HG03432 (cell line): Measurements from ENCODE around the gene USP26.
"Not testable (repeated sequence)": the region's sequence is repeated elsewhere in the genome, so short reads cannot be mapped to it uniquely, and the experiment has no call there.

ENCODE experiments used
- ATAC-seq: cut with Tn5 transposase; IDR thresholded peaks from one replicate; pipeline ENCODE4 v1.9.1; 2021; ENCODE audit warnings: mild to moderate bottlenecking, moderate library complexity; ENCODE audit not compliant: unreplicated experiment

The USP26 gene

DNA sequence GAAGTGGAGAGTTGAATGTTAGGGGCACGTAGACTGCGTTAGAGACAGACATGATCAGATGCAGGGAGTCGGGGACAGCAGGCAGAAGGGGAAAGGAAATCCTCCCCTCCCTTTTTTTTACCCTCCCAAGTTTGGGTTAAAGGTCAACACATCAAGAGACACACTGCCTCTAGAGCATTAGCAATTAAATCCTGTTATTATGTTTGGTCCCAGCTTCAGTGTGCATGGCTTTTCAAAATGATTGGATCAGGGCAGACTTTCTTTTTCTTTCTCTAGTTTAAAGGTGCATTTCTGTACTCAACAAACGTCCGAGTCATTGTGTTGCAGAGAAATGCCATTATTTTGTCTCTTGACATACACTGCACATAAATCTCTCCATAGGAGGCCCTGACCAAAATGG is 63.9 kb downstream of the USP26 start:
- ATAC-seq: no peak

GRCh38 chrX:133018229-133018628 is 78.7 kb downstream of the USP26 start:
- ATAC-seq: no peak

DNA sequence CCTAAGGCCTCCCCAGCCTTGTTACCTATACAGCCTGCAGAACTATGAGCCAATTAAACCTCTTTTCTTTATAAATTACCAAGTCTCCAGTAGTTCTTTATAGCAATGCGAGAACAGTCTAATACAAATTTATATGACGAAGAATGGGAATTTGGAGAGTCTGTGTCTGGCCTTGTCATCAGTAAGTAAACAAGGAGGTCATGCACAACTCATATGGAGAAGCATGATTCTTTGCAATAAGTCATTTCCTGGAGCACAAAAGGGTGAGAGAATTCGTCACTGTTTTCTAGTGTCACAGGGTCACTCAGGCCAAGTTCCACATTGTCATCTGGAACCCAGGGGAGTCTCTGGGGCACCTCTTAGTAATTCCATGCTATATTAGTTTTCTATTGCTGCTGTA is 89.5 kb downstream of the USP26 start:
- no peak for ATAC-seq

DNA sequence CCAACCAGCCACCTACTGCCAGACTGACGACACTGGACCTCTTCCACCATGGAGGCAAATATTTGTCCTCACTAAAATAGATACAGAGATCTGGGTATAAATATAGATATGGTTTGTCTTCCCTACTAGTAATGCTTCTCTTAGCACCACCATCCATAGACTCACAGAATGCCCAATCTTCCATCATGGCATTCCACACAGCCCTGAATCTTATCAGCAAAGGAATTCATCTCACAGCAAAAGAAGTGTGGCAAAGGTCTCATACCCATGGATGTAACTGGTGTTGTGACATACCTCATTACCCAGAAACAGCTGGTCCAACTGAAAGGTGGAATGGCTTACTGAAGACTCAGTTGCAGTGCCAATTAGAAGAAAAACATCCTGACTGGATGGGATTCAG is 91.3 kb downstream of the USP26 start:
- ATAC-seq: no peak

DNA sequence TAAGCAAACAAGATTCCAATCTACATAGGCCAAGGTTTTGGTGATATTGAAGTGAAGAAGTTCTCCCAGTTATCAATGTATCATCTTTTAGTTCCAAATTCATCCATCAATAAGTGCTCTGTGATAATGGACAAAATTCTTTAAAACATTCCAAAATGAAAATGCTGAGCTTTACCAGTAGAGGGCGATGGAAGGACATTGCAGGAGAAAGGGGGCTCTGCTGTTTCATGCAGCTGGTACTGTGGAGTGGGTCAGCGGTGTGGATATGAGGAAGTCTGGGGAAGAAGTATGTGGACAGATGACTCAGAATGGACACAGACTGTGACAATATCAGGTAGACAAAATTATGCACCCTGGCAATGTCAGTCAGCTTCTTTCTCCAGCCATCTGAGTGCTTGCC is 91.9 kb downstream of the USP26 start:
- no peak for ATAC-seq

GRCh38 chrX:132999209-132999608 is 97.7 kb downstream of the USP26 start:
- no peak for ATAC-seq

DNA sequence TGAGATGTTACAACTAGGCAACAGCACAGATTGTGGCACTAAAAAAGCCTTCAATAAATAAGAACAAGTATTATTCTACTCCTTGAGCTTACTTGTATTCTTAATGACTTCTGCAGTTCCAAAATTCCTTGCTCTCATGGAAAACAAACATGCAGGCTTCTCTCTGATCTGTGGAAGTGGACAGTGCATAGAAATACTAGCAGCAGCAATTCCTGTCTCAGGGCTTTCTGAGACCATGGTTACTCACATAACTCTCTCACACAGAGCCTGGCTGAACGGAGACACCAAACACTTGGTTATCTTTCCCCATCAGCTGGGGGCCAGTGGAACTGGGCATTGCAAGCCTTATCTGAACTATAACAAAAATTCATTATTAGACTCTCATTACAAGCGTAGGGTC is 106.1 kb downstream of the USP26 start:
- no peak for ATAC-seq

DNA sequence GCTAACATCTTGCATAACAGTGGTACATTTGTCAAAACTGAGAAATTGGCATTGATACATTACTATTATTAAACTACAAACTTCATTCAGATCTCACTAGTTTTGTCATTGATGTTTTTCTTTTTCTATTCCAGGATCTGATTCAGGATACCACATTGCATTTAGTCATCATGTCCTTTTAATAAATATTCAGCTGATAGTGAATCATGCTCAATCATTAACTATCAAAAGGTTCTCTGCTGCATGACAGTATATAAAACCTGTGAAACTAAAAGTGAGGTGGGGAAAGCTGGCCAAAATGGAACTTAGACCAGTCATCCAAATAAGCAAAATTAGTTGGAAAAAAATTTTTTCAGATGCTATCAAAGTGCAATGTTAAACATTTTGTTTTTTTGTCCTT is 110.4 kb downstream of the USP26 start:
- no peak for ATAC-seq

DNA sequence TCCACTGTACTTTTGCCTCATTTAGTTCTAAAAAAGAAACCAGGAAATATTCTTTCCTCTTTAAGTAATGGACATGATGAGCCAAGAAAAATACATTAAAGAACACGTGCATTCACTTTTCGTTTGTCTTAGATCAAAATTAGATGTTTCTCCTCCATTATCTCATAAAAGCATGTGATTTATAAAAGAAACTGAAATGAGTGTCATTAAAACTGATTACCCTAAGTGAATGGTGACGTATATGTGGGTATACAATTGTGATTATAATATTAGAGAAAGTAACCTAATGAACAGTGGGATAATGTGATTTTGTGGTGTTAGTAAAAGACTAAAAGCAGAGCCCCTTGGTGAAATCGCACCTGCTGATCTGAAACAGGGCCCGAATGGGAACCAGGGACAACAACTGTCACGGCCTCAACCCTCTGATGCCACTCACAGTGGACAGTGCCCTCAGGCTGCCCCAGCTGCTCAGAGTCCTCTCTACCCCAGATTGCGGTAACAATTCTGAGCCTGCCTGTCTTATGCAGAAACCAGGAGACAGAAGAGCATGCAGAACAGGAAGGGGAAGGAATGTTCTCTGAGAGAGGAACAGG is 112.8 kb downstream of the USP26 start:
- ATAC-seq: no peak

DNA sequence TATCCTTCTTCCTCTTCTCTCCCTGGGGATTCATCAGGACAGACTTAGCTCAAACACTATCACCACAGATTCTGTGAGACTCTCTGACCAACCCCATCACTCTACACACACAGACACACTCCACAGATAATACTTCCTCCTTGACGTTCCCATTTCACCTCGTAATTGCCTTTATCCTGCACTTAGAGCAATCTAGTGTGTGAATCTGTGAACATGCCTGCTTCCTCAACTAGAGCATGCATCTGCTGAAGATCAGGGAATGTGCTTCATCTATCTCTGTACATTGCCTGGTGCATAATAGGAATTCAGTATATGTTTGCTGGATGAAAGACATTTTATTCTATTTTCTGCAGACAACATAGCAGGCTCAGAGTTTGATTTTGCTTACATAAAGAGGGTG is 113.4 kb downstream of the USP26 start:
- ATAC-seq: no peak

DNA sequence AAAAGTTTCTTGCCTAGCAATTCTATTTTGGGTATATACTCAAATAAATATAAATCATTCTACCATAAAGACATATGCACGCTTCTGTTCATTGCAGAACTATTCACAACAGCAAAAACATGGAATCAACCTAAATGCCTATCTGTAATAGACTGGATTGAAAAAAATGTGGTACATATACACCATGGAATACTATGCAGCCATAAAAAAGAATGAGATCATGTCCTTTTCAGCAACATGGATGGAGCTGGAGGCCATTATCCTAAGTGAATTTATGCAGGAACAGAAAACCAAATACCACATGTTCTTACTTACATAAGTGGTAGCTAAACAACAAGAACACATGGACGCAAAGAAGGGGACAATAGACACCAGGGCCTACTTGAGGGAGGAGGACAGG is 116.9 kb downstream of the USP26 start:
- ATAC-seq: not testable (repeated sequence)
